Inferior parietal cortex (tissue), 1 donor: ENCODE measurements around the gene SEC14L3.

Experiments
- DNase-seq: peaks from one replicate; pipeline ENCODE4 v3.0.0-alpha.2; 2016; ENCODE audit errors: extremely low spot score

Gene SEC14L3

DNA sequence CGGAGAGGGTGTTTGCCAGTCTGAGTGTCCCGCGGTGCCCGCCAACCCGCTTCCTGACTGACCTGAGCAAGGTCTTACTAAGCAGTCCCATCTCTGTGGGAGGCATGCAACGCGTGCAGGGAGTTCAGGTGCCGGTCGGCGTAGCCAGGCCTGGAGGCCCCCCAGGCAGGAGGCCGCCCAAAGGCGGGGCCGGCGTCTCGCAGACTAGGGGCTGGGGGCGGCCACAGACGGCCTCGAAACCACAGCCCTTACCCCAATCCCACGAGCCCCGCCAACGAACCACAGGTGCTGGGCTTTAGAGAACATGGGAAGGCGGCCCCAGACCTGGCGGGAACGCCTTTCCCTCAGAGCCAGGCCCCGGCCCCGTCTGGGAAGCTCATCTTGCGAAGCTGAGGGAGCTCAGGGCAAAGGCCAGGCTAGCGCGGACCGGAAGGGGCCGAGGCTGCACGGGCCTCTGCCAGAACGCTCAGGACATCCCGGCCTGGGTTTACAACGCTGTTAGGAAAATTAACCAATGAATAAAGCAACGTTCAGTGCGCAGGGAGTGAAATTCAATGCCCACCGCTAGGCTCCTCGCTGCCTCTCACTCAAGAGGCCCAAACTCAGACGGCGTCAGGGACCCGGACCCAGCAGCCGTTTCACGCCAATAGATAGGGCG is 48.4 kb downstream of the SEC14L3 start:
- no peak for DNase-seq

- peak; percentile 44 for DNase-seq
Measured at GRCh38 chr22:30422481-30423300, 49.1 kb downstream of the SEC14L3 start.

DNA sequence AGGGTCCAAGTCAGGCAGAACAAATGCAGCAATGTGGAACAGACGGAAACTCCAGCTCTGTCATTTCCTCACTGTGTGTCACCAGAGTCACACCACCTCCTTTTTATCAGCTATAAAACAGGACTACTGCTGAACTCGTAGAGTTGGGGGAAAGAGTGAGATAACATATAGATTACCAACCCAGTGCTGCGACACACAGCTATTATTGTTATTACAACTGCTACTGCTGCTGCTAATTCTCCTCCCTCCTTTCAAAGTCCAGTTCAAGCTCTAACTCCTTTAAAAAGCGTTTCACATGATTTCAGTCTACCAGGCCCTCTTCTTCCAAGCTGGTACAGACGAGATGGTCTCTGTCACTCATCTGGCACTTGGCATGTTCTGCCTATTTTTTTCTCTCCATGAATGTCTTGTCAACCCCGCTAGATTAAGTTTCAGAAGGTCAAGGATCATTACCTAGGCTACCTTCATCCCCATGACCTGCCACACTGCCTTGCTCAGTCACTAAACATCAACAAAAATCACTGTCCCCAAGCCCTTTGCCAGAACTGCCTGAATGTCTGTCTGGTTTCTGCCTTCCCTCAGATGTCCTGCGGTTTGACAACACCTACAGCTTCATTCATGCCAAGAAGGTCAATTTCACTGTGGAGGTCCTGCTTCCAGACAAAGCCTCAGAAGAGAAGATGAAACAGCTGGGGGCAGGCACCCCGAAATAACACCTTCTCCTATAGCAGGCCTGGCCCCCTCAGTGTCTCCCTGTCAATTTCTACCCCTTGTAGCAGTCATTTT is 49.9 kb downstream of the SEC14L3 start:
- peak; percentile 9 for DNase-seq

DNA sequence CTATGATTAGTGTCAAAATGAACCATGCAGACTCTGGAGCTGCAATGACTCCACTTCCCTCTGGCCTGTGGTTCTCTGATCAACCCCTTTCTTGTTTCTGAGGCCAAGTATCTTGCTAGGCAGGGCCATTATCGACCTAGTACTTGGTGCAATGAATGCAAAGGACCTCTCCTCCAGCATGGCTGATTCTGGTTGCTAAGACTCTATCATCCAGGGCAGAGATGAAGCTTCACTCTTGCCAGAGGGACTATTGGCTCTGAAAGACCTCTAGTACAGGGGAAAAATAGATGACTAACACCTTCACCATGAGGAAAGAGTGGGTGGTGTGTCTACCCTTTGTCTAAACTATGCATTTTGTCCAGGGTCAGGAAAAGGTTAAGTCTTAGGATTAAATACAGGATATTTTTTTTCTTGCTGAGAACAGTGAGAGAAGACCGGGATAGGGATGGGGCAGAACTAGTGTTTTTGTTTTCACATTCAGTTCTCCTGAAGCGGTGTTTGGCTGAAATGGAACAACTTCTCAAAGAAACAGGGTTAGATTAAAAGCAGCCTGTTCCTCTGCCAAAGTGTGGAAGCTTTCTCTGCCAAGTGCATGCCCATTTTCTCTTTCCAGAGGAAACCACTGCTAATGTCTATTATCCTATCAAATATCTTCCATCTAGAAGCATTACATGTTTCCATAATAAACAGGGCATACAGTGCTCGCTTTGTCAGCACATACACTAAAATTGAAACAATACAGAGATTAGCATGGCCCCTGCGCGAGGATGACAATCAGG is 51.3 kb downstream of the SEC14L3 start:
- DNase-seq: peak; percentile 22

DNA sequence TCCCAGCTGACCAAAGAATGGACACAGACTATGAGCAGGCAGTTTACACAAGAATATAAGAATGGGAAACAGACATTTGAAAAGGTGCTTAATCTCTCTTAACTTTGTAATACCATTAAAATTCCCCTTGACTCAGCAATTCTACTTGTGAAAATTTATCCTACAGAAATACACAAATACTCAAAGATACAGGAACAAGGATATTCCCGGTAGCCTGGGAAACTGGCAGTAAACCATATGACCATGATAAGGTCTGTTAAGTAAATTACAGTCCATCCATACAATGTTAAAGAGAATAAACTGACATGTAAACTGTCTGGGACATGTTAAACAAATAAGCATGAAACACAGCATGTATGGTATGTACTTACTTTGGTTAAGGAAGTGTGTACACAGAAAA is 55.0 kb downstream of the SEC14L3 start:
- no peak for DNase-seq

GRCh38 chr22:30416403-30416802 is 55.4 kb downstream of the SEC14L3 start:
- no peak for DNase-seq

DNA sequence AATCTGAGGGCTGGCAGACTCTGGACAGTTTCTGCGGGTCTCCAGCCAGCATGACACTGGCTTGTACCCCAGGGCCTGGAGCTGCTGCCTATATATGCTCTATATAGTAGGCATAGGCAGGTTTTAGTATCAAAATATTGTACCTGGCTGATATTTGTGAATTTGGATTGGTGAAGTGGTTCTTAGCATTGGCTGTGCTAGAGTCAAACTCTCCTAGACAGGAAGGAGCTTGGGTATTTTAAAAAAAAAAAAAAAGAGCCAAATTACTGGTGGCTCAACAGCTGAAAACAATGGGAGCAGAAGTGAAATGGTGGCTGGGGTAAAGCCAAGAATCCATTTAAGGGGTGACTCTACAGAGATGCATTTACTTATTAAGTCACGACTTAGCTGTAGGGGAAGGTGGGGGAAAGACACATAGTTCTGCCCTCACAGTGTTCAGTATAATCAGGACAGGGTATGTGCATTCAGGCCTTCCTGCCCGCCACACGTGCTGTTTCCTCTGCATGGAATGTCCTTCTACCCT is 57.2 kb downstream of the SEC14L3 start:
- no peak for DNase-seq

GRCh38 chr22:30413745-30414524 is 57.9 kb downstream of the SEC14L3 start:
- peak; percentile 33 for DNase-seq

DNA sequence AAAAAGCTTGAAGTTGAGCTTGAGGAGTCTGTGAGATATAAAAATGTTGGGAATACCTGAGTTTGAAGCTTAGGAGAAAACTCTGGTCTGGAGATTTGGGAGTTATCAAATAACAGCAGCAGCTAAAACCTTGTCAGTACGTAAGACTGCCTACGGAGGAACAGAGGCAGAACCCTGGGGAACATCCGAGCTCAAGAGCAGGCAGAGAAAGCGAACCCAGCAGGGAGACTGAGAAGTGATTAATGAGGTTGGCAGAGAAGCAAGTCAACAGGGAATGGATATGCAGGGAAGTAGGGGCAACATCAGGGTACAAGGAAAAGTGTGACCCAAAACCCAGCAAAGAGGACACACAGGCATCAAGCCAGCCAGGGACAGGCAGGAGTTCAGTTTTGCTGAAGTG is 58.8 kb downstream of the SEC14L3 start:
- no peak for DNase-seq

GRCh38 chr22:30411780-30412179 is 60.0 kb downstream of the SEC14L3 start:
- no peak for DNase-seq
